Adrenal gland (tissue), 5 donors: Measurements from ENCODE around the gene LRP8.

Source experiments
- POLR2A ChIP-seq, 2 donors: fragments of 450-650 bp; IDR thresholded peaks; one replicate each; pipeline ENCODE4 v1.6.1; 2017; ENCODE audit warnings: antibody characterized with exemption in 2 of 2, mild to moderate bottlenecking in 2 of 2, moderate library complexity in 1 of 2
- TF ChIP-seq, protein P1 (sequence below), 6 experiments: fragments of 450-650 bp in 4 of 6; fragments of 200-600 bp in 2 of 6; sonication (generic) in 1 of 6; IDR thresholded peaks; 1 replicate in 5 of 6; 2 replicates in 1 of 6; pipeline versions ENCODE4 v1.5.1 to v1.8.0; 2016 to 2021; ENCODE audit warnings: antibody characterized with exemption in 6 of 6, mild to moderate bottlenecking in 2 of 6, moderate library complexity in 1 of 6
- donor health status: DM: no; HTN: no; CAD: no.

DNA sequence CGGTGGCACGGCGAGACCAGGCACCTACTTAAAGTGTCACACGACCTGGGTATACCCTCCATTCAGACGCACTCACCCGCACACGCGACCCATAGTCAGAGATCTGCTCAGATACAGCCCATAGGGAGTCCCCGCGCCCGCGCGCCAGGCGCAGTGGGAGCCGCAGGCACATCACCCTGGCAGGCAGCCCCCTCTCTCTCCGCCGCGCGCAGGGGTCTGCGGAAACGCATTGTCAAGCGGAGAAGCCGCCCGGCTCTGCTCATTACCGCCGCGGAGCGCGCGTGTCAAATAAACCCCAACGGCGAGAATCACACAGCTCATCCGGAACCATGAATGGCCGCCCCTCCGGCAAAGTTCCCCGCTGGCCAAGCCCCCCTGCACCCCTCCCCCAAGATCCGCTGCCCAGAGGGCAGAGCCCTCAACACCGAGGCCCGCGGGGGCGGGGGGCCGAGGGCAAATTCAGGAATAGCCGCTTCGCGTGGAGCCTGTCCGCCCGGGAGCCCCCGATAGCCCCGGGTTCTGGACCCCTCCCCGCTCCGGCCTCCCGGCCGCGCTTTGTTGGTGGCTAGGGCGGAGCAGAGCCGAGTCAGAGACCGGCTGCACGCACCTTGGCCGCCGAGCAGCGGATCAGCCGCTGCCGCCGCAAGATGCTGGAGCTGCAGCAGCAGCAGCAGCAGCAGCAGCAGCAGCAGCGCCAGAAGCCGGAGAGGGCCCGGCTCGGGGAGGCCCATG is 522 bp downstream of the LRP8 start:
- TF ChIP-seq, protein P1, sequence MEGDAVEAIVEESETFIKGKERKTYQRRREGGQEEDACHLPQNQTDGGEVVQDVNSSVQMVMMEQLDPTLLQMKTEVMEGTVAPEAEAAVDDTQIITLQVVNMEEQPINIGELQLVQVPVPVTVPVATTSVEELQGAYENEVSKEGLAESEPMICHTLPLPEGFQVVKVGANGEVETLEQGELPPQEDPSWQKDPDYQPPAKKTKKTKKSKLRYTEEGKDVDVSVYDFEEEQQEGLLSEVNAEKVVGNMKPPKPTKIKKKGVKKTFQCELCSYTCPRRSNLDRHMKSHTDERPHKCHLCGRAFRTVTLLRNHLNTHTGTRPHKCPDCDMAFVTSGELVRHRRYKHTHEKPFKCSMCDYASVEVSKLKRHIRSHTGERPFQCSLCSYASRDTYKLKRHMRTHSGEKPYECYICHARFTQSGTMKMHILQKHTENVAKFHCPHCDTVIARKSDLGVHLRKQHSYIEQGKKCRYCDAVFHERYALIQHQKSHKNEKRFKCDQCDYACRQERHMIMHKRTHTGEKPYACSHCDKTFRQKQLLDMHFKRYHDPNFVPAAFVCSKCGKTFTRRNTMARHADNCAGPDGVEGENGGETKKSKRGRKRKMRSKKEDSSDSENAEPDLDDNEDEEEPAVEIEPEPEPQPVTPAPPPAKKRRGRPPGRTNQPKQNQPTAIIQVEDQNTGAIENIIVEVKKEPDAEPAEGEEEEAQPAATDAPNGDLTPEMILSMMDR (IDR thresholded peaks at IDR 0.05), result no peak
- no peak for TF ChIP-seq POLR2A (IDR thresholded peaks at IDR 0.05)
